ENCODE data around the gene TRPV5. TPM values are rescaled to one million over a fixed set of nuclear protein-coding genes. Genes with fewer than 3 reads are reported as not detected.

Gene TRPV5
- total RNA-seq, 1 donor from 2014 or later = not detected

DNA sequence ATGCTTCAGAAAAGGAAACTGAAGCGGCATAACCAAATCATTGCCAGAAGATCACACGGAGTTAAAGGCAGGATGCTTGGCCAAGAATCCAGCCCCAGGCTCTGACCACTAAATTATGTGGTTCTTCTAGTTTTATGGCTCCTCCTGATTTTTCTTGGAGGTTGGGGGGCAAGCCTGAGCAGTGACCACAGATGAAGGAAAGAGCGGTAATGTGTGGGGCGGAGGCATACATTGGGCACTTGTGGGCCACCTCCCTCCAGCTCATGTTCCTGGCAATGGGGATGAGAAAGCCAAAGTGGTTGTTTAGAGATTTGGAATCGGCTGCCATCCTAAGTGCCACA lies 51.2 kb downstream of the TRPV5 start:
- Mint-ChIP-seq H3K9me3 (ENCODE audit: low read depth) (no peaks in the 10 kb centered on the region), H3K27ac (ENCODE audit: unreplicated experiment) (no peak overlapping the region), H3K36me3 (ENCODE audit: low read depth) (no peaks in the 10 kb centered on the region), H3K4me1 (ENCODE audit: low read depth) (no peaks in the 10 kb centered on the region), H3K27me3 (ENCODE audit: low read depth) (peaks cover 32% of the 10 kb centered on the region), H3K4me3 (ENCODE audit: unreplicated experiment) (no peak overlapping the region)
- TF ChIP-seq, protein P1, sequence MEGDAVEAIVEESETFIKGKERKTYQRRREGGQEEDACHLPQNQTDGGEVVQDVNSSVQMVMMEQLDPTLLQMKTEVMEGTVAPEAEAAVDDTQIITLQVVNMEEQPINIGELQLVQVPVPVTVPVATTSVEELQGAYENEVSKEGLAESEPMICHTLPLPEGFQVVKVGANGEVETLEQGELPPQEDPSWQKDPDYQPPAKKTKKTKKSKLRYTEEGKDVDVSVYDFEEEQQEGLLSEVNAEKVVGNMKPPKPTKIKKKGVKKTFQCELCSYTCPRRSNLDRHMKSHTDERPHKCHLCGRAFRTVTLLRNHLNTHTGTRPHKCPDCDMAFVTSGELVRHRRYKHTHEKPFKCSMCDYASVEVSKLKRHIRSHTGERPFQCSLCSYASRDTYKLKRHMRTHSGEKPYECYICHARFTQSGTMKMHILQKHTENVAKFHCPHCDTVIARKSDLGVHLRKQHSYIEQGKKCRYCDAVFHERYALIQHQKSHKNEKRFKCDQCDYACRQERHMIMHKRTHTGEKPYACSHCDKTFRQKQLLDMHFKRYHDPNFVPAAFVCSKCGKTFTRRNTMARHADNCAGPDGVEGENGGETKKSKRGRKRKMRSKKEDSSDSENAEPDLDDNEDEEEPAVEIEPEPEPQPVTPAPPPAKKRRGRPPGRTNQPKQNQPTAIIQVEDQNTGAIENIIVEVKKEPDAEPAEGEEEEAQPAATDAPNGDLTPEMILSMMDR (IDR thresholded peaks at IDR 0.05) = no peak
- DNase-seq (ENCODE audit: low spot score) = no peak

DNA sequence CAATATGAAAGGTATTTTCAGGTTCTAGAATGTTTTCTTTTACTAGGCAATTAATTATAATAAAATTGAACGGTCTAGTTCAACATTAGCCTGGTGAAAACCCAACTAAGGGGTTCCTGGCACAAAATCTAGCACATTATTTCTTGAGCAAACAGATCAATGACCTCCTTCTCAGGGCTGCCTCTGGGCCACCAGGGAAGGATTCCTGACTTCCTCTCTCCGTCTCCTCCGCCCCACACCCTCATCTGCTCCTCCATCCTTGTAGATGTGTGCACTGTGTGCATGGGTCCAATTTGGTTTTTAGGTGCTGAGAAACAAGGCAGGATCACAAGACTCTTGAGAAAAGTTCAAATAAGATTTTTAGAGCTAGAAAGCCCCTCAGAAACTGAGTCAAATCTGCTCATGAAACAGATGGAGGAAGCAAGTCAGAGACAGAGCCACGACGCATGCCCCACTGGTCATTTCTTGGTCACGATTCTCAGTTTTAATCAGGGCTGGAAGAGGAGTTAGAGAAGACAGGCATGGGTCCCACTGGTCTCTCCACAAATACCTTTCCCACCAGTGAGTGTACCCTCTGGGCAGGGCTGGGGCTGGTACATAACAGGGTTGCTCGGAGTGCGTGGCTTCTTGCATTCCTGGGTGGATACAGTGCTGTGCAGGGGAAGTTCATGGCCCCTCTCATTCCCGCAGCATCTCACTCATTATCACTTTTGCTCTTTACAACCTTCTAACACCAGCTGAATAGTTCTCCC lies 51.8 kb downstream of the TRPV5 start:
- DNase-seq (ENCODE audit: low spot score) = no peak
- H3K4me1 Mint-ChIP-seq (ENCODE audit: low read depth) = no peaks in the 10 kb centered on the region
- peaks cover 31% of the 10 kb centered on the region for H3K27me3 Mint-ChIP-seq (ENCODE audit: low read depth)
- no peaks in the 10 kb centered on the region for H3K9me3 Mint-ChIP-seq (ENCODE audit: low read depth)
- no peaks in the 10 kb centered on the region for H3K36me3 Mint-ChIP-seq (ENCODE audit: low read depth)
- TF ChIP-seq, protein P1 (IDR thresholded peaks at IDR 0.05) = no peak
- no peak overlapping the region for H3K4me3 Mint-ChIP-seq (ENCODE audit: unreplicated experiment)
- no peak overlapping the region for H3K27ac Mint-ChIP-seq (ENCODE audit: unreplicated experiment)

DNA sequence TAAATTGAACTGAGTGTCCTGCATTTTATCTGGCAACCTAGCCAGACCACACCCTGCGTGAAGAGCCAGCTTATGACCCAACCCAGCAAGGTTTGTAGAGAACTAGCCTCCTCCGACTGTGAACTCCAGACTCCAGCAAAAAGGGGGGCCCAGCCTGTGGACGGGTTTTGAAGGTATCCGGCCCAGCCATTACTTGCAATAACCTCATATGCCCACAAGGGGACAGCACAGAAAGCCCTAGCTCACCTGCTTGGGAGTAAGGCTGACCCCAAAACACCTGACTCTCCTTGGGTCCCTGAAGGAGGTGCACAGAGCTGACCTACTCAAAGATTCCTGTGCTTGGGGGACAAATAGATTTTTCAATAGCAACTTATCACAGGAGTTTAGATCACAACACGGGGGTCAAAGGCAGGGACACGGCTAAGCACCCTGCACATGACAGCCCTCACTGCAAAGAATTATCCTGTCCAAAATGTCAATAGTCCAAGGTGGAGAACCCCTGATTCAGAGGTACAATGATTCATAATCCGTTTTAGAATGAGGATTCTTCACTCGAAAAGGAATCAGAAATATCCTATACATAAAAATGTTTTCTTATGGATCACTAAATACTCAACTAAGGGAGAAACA lies 52.6 kb downstream of the TRPV5 start:
- no peak overlapping the region for H3K4me3 Mint-ChIP-seq (ENCODE audit: unreplicated experiment)
- no peak for DNase-seq (ENCODE audit: low spot score)

DNA sequence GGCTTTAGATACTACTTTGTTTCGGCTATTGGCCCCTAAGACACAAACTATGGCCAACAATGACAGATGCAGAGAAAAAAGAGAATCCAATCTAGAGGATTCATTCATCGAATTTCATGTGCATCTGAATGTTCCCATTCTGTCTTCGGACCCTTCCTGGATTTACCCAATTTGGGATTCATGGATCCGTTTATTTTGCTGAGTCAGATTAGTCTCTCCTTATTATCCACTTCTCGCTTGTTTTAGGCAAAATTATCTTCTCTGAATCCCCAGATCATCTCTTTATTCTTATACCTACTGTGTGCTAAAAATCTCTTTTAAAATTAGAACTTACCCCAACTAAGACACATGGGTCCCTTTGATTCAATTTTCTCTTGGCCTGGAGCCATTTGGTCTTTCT lies 54.5 kb downstream of the TRPV5 start:
- Mint-ChIP-seq H3K27ac (ENCODE audit: unreplicated experiment) (no peak overlapping the region), H3K4me1 (ENCODE audit: low read depth) (no peaks in the 10 kb centered on the region), H3K36me3 (ENCODE audit: low read depth) (no peaks in the 10 kb centered on the region), H3K27me3 (ENCODE audit: low read depth) (peaks cover 29% of the 10 kb centered on the region), H3K4me3 (ENCODE audit: unreplicated experiment) (no peak overlapping the region), H3K9me3 (ENCODE audit: low read depth) (no peaks in the 10 kb centered on the region)
- TF ChIP-seq, protein P1 (IDR thresholded peaks at IDR 0.05) = no peak
- DNase-seq (ENCODE audit: low spot score) = no peak

More for the DNA sequence above, 52.6 kb downstream of the TRPV5 start:
- TF ChIP-seq, protein P1 (IDR thresholded peaks at IDR 0.05) = peak; percentile 70
- Mint-ChIP-seq H3K4me1 (ENCODE audit: low read depth) (no peaks in the 10 kb centered on the region), H3K9me3 (ENCODE audit: low read depth) (no peaks in the 10 kb centered on the region), H3K27me3 (ENCODE audit: low read depth) (peaks cover 31% of the 10 kb centered on the region), H3K36me3 (ENCODE audit: low read depth) (no peaks in the 10 kb centered on the region), H3K27ac (ENCODE audit: unreplicated experiment) (no peak overlapping the region)

DNA sequence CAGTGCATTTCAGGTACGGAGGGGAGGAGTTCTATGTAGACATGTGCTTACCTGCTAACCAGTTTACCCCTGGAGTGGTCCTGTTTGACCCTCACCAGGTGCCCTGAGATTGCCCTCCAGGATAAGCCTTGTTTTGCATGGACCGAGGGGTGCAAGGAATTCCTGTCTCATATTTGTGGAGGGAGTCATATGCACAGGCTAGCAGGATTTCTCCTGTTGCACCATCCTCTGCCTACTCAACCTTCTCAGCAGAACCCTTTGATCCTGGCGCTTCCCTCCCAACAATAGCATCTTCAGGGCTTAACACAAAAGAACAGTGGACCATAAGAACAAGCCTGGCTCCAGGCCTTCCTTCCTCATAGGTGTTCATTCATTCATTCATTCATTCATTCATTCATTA lies 55.2 kb downstream of the TRPV5 start:
- TF ChIP-seq, protein P1 (IDR thresholded peaks at IDR 0.05) = no peak
- Mint-ChIP-seq H3K9me3 (ENCODE audit: low read depth) (no peaks in the 10 kb centered on the region), H3K27ac (ENCODE audit: unreplicated experiment) (no peak overlapping the region), H3K27me3 (ENCODE audit: low read depth) (peaks cover 29% of the 10 kb centered on the region), H3K36me3 (ENCODE audit: low read depth) (no peaks in the 10 kb centered on the region), H3K4me1 (ENCODE audit: low read depth) (no peaks in the 10 kb centered on the region), H3K4me3 (ENCODE audit: unreplicated experiment) (no peak overlapping the region)
- no peak for DNase-seq (ENCODE audit: low spot score)
